NB4 (cell line): Measurements from ENCODE around the gene DMGDH.

Source experiments
- POLR2A ChIP-seq: IDR thresholded peaks from 2 replicates; pipeline ENCODE4 v1.6.1; 2011; ENCODE audit warnings: mild to moderate bottlenecking; ENCODE audit not compliant: insufficient read length; ENCODE audit errors: extremely low read depth
- TF ChIP-seq, protein P1 (sequence below): IDR thresholded peaks from one replicate; pipeline ENCODE4 v1.5.1; 2012; ENCODE audit warnings: low read depth, low read length

GRCh38 chr5:79032782-79033181 is 36.7 kb downstream of the DMGDH start:
- TF ChIP-seq, protein P1, sequence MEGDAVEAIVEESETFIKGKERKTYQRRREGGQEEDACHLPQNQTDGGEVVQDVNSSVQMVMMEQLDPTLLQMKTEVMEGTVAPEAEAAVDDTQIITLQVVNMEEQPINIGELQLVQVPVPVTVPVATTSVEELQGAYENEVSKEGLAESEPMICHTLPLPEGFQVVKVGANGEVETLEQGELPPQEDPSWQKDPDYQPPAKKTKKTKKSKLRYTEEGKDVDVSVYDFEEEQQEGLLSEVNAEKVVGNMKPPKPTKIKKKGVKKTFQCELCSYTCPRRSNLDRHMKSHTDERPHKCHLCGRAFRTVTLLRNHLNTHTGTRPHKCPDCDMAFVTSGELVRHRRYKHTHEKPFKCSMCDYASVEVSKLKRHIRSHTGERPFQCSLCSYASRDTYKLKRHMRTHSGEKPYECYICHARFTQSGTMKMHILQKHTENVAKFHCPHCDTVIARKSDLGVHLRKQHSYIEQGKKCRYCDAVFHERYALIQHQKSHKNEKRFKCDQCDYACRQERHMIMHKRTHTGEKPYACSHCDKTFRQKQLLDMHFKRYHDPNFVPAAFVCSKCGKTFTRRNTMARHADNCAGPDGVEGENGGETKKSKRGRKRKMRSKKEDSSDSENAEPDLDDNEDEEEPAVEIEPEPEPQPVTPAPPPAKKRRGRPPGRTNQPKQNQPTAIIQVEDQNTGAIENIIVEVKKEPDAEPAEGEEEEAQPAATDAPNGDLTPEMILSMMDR: no peak
- no peak for TF ChIP-seq POLR2A
